GM12891 (cell line): ENCODE results near the gene PIPOX.

ENCODE experiments used
- DNase-seq: peaks from one replicate; pipeline ENCODE4 v3.0.0; 2011; ENCODE audit warnings: low spot score; ENCODE audit not compliant: insufficient read length
- FAIRE-seq: peaks from 2 replicates; lab custom pipeline; 2011; peaks lifted over from hg19 to GRCh38; lab: Jason Lieb, UNC
- PAX5 ChIP-seq: IDR thresholded peaks from 2 replicates; pipeline ENCODE4 v1.6.1; 2011; ENCODE audit warnings: low read length, moderate library complexity, mild to moderate bottlenecking; ENCODE audit not compliant: insufficient read depth, severe bottlenecking
- POLR2A ChIP-seq: IDR thresholded peaks from 2 replicates; pipeline ENCODE4 v1.6.1; 2011; ENCODE audit warnings: low read depth, low read length, control low read depth
- POLR2AphosphoS5 ChIP-seq: IDR thresholded peaks from 2 replicates; pipeline ENCODE4 v1.6.1; 2011; ENCODE audit warnings: low read depth, low read length, control low read depth
- POU2F2 ChIP-seq: IDR thresholded peaks from 2 replicates; pipeline ENCODE4 v1.6.1; 2011; ENCODE audit warnings: low read depth, mild to moderate bottlenecking, control low read depth, low read length, moderate library complexity
- SPI1 ChIP-seq: IDR thresholded peaks from 2 replicates; pipeline ENCODE4 v1.6.1; 2011; ENCODE audit warnings: low read depth, low read length, control low read depth
- TAF1 ChIP-seq: IDR thresholded peaks from 2 replicates; pipeline ENCODE4 v1.6.1; 2011; ENCODE audit warnings: low read depth, low read length, control low read depth

Gene PIPOX

DNA sequence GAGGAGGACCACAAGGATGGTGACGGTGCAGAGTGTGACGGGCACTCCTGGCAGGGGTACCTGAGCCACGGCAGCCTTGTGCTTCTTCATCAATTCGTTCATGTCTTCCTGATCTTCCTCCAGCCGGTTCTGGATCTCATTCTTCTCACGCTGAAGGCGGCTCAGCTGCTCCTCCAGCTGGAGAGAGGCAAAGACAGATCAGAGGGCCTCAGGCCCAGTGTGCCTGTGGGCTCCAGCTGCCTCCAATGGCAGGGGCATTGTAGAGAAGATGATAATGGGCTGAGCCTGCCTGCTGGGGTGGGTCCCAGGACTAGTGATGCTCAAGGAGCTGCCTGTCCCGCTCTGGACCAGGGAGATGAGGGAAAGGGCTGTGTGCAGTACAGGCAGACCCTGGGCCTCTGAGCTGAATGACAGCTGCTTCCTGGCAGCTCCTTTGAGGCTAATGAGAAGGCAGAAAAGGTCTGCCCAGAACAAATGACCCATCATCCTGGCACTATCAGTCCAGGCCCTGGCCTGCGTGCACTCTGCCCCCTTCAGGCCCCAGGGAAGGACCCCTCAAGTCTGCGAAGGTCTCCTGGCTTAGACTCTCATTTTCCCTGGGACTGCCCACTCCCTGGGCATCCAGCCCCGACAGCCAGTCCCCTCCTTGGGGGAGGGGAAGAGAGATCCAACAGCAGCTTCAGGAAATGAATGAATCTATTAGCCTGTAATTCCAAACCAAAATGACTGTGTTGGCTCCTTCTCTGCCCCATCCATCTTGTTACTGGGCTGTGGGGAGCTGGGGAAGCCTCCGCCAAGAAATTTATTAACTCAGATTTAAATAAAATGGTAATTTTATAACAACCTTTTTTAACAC lies 48.0 kb downstream of the PIPOX start:
- DNase-seq (no peak), FAIRE-seq (no peak)
- TF ChIP-seq TAF1, result no peak

DNA sequence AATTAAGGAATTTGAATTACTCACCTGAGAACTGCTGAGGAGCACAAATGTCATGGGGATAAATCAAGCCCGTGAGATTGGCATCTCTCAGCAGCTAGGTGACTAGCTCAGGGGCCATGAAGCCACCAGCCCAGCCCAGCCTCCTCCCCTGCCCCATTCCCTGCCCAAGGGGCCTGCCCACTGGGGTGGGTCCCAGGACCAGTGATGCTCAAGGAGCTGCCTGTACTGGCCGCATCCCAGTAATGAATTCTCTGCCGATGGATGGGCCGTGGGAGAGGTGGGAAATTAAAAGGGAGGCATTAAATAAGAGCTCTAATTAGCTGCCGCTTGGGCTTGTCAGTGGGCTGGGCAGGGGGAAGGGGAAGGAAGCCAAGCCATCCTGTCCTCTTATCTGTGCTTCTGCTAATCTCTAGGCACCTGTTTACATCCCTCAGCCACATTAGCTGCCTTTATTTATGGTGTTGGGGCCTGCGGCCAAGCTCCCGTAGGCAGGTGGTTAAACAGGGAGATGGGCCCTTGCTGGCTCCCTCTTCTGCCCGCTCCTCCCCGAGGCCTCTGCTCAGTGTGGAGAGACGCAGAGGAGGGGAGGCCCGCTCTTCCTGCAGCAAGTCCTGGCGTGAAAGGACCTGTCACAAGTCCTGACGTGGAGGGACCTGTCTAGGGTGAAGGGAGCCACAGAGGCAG lies 48.8 kb downstream of the PIPOX start:
- FAIRE-seq (no peak), DNase-seq (no peak)
- TF ChIP-seq PAX5 (no peak), POLR2A (no peak), POU2F2 (no peak), POLR2AphosphoS5 (no peak), TAF1 (no peak), SPI1 (no peak)

DNA sequence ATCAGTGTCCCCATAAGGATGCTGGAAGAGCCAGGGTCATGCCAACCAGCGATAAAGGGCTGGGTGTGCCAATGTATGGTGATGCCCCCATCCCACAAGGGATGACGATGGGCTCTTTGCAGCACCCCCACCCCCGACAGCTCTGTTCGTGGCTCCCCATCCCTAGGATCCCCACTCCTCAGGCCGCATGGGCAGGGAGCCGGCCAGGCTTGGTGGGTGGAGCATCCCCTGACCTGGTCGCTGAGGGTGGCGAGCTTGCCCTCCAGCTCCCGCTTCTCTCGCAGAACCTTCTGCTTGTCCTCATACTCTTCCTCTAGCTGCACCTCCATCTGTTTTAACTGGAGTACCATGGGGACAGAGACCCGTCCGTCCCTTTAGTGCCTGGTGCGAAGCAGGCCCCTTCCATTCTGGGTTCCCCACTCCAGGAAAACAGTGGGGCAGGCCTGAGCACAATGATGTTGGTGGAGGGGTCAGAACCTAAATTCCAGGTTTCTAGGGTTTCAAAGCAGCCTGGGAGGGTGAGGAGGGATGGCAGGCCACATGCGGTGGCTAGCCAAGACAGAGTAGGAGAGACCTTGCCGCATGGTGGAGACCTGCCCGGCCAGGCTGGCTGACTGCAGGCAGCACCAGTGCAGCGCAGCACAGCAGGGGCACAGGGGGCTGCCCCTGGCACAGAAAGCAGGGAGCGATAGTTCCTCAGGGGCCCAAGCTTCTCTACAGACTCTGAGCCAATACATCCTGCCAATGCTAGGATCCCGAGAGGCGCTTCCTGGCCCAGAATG lies 50.3 kb downstream of the PIPOX start:
- DNase-seq, result no peak
- FAIRE-seq, result no peak
- TF ChIP-seq SPI1, result no peak
- no peak for TF ChIP-seq POU2F2
- no peak for TF ChIP-seq POLR2A
- TF ChIP-seq PAX5, result no peak

DNA sequence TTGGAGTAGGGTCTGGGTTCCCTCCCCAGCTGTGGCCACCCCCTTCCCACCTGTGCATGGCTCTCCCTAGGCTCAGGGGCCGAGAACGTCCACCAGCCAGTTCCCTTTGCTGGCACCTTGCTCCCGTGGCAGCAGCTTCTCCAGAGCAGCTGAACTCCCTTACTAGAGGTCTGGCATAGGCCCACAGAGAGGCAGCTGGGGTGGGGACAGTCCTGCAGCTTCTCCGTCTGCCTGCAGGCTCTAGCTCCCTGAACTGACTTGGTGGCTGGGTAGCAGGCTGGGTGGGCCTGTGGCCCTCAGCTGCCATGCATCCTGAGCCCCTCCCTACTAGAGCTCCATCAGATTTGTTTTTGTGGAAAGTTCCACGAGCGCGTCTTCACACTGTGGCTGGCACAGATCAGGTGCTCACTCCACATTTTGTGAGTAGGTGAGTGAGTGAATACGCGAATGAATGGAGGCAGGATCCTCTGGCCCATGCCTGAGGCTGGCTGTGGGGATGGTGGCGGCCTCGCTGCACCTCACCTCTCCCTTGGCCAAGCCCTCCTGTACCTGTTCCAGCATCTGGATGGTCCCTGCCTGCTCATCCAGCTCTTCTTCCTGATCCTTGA lies 51.3 kb downstream of the PIPOX start:
- no peak for FAIRE-seq
- TF ChIP-seq PAX5 (no peak), POU2F2 (no peak), SPI1 (no peak), POLR2A (no peak), POLR2AphosphoS5 (no peak), TAF1 (no peak)
- no peak for DNase-seq

DNA sequence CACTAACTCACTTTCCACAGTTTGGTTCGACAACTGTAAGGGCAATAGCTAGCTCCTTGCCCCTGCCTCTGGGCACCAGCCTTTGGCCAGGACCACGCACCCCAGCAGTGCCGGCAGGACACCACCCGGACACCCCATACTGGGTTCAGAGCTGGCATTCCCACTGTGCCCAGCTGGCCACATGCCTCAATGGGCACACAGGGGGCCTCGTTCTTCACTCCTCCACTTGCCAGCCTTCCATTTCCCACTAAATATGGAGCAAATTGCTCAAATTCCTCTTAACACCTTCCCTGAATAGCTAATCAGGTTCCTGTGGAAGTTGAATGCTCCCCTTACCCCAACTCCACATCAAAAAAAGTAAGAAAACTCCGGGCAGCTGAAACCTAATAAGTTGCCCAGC lies 52.5 kb downstream of the PIPOX start:
- DNase-seq (no peak), FAIRE-seq (no peak)
- TF ChIP-seq POLR2AphosphoS5, result no peak
- no peak for TF ChIP-seq POU2F2
- TF ChIP-seq SPI1, result no peak
- TF ChIP-seq PAX5, result no peak
- no peak for TF ChIP-seq POLR2A
- TF ChIP-seq TAF1, result no peak

DNA sequence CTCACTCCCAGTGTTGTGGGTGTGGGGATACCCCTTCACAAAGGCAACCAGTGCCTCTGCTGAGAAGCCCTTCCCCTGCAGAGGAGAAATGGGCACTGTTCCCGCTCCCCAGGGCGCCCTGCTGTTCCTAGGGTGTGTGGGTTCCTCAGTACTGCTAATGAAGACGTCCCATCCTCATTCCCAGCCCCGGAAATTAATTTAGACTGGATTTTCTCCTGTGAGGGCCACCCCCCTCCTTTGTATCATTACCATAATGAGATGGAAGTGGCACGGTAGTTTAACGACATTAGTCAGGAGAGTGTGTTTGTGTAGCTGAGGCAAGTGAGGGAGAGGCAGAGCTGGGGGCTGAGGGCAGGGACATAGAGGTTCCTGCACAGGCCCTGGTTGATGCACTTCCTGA lies 53.2 kb downstream of the PIPOX start:
- DNase-seq, result no peak
- TF ChIP-seq SPI1, result no peak
- TF ChIP-seq PAX5, result no peak
- no peak for TF ChIP-seq POLR2A
- TF ChIP-seq POLR2AphosphoS5, result no peak
- TF ChIP-seq POU2F2, result no peak
- TF ChIP-seq TAF1, result no peak
- FAIRE-seq, result no peak

DNA sequence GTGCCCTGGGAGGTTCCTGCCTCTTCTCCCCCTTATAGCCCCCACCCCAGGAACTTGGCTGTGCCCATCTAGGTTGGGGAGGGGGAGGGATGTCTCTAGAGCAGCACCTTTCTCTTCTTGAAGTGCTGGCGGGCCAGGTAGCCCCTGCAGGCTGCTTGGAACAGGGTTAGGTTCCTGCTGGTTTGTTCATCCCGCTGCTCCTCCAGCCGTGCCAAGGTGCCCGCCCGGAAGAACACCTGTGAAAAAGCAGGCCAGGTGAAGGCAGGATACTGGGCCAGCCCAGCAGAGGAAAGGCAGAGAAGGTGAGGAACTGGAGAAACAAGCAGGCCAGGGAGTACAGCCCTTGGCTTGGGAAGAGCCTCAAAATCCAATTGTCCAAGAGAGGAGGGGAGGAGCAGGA lies 56.6 kb downstream of the PIPOX start:
- DNase-seq, result no peak
- no peak for FAIRE-seq
- TF ChIP-seq POLR2A (no peak), POU2F2 (no peak), POLR2AphosphoS5 (no peak), PAX5 (no peak), SPI1 (no peak), TAF1 (no peak)

DNA sequence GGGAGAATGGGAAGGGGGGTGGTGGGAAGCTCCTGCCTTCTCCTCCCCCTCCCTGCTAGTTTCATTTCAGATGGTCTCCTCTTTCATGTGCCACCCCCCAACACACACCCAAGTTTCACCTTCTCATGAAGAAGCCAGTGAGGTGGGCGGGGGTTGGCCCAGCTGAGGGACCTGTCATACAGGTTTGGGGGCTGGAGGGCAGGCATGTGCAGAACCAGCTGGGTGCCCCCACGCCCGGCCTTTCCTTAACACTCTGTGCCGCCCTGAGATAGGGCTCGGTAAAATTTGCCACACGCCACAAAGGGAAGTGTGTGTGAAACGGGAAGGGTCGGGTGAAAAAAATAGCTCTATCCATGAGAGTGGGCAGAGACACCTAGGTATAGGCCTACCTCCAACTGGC lies 57.4 kb downstream of the PIPOX start:
- DNase-seq (no peak), FAIRE-seq (no peak)
- no peak for TF ChIP-seq POLR2AphosphoS5
- TF ChIP-seq SPI1, result no peak
- no peak for TF ChIP-seq TAF1
- TF ChIP-seq PAX5, result no peak
- no peak for TF ChIP-seq POU2F2
- TF ChIP-seq POLR2A, result no peak

DNA sequence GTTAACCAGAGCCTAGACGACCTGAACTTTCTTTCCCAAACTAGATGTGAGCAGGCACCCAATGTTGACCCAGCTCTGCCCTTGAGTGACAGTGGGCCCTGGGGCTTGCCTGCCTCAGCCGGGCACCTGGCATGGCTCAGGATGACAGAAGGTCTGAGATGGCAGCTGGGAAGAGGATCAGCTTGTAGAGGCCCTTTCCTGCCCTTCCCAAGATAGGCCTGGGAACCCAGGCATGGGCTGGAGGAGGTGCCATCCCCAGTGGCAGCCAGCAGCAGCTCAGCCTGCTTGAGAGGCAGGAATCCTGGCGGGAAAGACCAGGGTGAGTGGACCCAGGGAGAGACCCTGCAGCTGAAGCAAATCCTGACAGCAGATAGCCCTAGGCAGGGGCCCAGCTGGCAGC lies 59.1 kb downstream of the PIPOX start:
- DNase-seq (no peak), FAIRE-seq (no peak)
- TF ChIP-seq SPI1, result no peak
- TF ChIP-seq POLR2A, result no peak
- no peak for TF ChIP-seq TAF1
- no peak for TF ChIP-seq PAX5
- no peak for TF ChIP-seq POU2F2
- TF ChIP-seq POLR2AphosphoS5, result no peak
